ENCODE data around the gene ULK4.
"Not testable (repeated sequence)": the region's sequence is repeated elsewhere in the genome, so short reads cannot be mapped to it uniquely, and the experiment has no call there.

ULK4 gene

DNA sequence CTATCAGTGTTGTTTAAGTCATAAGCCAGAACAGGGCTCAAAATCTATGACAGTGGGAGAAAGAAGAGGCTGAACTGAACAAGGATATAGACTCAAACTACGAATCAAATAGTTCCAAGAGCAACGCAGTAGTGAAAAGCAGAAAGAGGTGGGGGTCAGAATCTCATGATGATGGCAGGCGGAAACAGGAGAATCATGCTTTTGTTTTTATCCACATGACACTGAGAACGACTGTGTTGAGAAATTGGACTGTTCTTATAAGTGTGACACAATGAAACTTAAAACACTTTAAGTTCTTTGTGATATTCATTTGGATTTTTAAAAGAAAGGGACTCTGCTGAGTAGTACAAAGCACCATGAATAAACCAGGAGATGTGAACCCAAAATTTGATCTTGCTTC, 309.4 kb downstream of the ULK4 start:
- no peak for DNase-seq (ENCODE audit: low read depth)
- TF ChIP-seq, protein P1, sequence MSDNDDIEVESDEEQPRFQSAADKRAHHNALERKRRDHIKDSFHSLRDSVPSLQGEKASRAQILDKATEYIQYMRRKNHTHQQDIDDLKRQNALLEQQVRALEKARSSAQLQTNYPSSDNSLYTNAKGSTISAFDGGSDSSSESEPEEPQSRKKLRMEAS (IDR thresholded peaks at IDR 0.05; ENCODE audit: low read depth, low read length), result no peak
- TF ChIP-seq, protein P2, sequence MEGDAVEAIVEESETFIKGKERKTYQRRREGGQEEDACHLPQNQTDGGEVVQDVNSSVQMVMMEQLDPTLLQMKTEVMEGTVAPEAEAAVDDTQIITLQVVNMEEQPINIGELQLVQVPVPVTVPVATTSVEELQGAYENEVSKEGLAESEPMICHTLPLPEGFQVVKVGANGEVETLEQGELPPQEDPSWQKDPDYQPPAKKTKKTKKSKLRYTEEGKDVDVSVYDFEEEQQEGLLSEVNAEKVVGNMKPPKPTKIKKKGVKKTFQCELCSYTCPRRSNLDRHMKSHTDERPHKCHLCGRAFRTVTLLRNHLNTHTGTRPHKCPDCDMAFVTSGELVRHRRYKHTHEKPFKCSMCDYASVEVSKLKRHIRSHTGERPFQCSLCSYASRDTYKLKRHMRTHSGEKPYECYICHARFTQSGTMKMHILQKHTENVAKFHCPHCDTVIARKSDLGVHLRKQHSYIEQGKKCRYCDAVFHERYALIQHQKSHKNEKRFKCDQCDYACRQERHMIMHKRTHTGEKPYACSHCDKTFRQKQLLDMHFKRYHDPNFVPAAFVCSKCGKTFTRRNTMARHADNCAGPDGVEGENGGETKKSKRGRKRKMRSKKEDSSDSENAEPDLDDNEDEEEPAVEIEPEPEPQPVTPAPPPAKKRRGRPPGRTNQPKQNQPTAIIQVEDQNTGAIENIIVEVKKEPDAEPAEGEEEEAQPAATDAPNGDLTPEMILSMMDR (IDR thresholded peaks at IDR 0.05; ENCODE audit: low read depth, low read length), result no peak
- TF ChIP-seq MYC (IDR thresholded peaks at IDR 0.05; ENCODE audit: low read depth, low read length) (no peak), POLR2A (IDR thresholded peaks at IDR 0.05; ENCODE audit: extremely low read depth, insufficient read length) (no peak)
- no peak overlapping the region for H3K4me3 ChIP-seq (ENCODE audit: low read depth, low read length)

DNA sequence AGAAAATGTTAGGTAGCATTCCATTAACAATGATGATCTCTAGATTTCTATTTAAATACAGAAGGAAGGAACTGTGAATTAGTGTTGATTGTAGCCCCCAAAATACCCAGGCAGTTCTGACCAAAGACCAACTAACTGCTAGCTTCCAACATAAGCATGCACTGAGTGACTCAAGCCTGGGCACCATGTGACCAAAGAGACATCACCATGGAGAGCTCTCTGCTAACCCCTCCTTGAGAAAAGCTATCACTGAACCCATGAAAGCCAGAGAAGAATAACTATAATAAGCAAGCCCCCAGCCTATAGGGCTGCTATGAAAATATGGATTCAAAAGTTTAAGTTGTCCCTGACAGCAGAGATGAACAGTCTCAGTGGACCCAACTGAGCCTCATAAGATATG, 310.2 kb downstream of the ULK4 start:
- TF ChIP-seq MYC (IDR thresholded peaks at IDR 0.05; ENCODE audit: low read depth, low read length) (no peak), POLR2A (IDR thresholded peaks at IDR 0.05; ENCODE audit: extremely low read depth, insufficient read length) (no peak)
- TF ChIP-seq, protein P1 (IDR thresholded peaks at IDR 0.05; ENCODE audit: low read depth, low read length), result no peak
- TF ChIP-seq, protein P2 (IDR thresholded peaks at IDR 0.05; ENCODE audit: low read depth, low read length), result no peak
- no peak overlapping the region for H3K4me3 ChIP-seq (ENCODE audit: low read depth, low read length)
- DNase-seq (ENCODE audit: low read depth), result no peak

DNA sequence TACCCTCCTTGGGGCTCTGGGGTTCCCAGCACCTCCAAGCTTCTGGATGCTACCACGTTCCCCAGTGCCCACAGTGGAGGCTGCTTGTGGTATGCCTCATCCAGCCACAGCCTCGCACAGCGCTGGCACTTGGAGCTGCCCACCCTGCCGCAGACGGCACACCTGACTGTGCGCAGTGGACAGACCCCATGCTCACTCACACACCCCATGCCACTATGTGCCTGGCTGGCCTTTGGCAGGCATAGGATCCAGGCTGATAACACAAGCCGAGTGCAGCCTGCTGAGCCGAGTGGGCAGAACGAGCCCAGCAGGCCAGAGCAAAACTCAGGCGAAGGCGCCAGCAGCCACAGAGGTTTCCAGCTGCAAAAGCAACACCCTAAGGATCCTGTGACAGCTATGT, 311.5 kb downstream of the ULK4 start:
- no peak overlapping the region for H3K4me3 ChIP-seq (ENCODE audit: low read depth, low read length)
- no peak for DNase-seq (ENCODE audit: low read depth)
- TF ChIP-seq POLR2A (IDR thresholded peaks at IDR 0.05; ENCODE audit: extremely low read depth, insufficient read length), result no peak
- no peak for TF ChIP-seq MYC (IDR thresholded peaks at IDR 0.05; ENCODE audit: low read depth, low read length)
- TF ChIP-seq, protein P1 (IDR thresholded peaks at IDR 0.05; ENCODE audit: low read depth, low read length), result no peak
- TF ChIP-seq, protein P2 (IDR thresholded peaks at IDR 0.05; ENCODE audit: low read depth, low read length), result no peak

DNA sequence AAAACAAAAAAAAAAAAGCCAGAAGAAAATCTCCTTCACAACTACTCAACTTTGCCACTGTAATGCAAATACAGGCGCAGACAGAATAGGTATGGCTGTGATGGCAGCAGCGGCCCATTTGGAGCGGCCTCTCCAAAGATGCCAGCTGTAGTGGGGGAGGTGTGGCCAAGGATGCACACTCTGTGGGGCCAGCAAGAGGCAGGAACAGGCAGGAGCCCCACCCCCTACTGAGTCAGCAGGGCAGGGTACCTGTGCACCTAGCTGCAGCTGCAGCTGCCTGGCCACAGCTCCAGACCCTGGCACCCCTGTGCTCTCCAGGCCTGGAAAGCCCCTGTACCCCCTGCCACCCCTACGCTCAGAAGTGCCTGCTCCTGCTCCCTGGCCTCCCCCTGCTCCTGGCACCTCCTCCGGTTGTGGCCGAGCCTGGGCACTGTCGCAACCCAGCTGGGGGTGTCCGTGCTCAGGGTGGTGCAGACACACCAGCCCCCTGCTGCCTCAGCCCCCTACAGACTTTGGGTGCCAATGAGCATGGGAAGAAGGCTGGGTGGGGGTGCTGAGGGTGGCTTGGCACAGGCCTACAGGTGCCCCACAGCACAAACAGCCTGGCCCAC, 312.7 kb downstream of the ULK4 start:
- TF ChIP-seq, protein P1 (IDR thresholded peaks at IDR 0.05; ENCODE audit: low read depth, low read length), result no peak
- TF ChIP-seq POLR2A (IDR thresholded peaks at IDR 0.05; ENCODE audit: extremely low read depth, insufficient read length) (no peak), MYC (IDR thresholded peaks at IDR 0.05; ENCODE audit: low read depth, low read length) (no peak)
- TF ChIP-seq, protein P2 (IDR thresholded peaks at IDR 0.05; ENCODE audit: low read depth, low read length), result no peak
- no peak overlapping the region for H3K4me3 ChIP-seq (ENCODE audit: low read depth, low read length)
- DNase-seq (ENCODE audit: low read depth), result no peak

DNA sequence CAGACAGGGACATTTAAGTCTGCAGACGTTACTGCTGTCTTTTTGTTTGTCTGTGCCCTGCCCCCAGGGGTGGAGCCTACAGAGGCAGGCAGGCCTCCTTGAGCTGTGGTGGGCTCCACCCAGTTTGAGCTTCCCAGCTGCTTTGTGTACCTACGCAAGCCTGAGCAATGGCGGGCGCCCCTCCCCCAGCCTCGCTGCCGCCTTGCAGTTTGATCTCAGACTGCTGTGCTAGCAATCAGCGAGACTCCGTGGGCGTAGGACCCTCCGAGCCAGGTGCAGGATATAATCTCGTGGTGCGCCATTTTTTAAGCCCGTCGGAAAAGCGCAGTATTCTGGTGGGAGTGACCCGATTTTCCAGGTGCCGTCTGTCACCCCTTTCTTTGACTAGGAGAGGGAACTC, 314.2 kb downstream of the ULK4 start:
- H3K4me3 ChIP-seq (ENCODE audit: low read depth, low read length); DNase-seq (ENCODE audit: low read depth): not testable (repeated sequence)

DNA sequence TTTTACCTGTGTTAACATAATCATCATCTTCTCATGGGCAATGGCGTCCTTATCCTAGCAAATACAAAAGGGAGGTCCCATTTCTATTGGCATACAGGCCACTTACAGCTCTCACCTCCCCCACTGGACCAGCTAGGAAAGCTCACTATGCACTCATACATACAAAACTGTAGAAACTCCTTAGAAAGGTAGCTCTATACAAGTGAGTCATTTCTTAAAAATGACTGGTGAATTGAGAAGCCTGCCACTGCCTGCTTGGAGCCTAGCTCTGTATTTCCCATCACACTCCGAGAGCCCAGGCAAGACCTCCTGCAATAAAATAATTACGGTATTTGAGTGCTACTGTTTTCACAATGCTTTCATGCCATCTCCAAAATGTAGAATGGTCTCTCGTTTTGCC, 321.8 kb downstream of the ULK4 start:
- H3K4me3 ChIP-seq (ENCODE audit: low read depth, low read length), result no peak overlapping the region
- DNase-seq (ENCODE audit: low read depth), result no peak
- TF ChIP-seq, protein P1 (IDR thresholded peaks at IDR 0.05; ENCODE audit: low read depth, low read length), result no peak

DNA sequence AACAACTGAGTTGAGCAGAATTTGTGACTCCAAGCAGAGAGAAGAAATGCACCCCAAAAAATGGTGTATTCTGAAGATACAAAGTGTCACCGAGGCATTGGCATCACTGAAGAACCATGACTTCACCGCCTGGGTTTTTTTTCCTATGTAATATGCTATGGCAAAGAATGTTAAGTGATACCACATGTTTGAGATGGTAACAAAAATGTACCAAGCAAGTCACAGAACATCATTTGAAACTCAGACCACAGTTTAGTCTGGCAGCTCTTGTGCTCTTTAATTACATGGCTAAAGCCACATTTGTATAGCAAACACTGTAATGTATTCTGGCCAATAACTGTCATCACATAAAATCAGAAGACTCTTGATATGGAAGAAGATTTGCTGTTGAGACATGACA, 323.5 kb downstream of the ULK4 start:
- DNase-seq (ENCODE audit: low read depth), result no peak
- H3K4me3 ChIP-seq (ENCODE audit: low read depth, low read length), result no peak overlapping the region
- TF ChIP-seq POLR2A (IDR thresholded peaks at IDR 0.05; ENCODE audit: extremely low read depth, insufficient read length), result no peak
- no peak for TF ChIP-seq MYC (IDR thresholded peaks at IDR 0.05; ENCODE audit: low read depth, low read length)
- TF ChIP-seq, protein P1 (IDR thresholded peaks at IDR 0.05; ENCODE audit: low read depth, low read length), result no peak
- TF ChIP-seq, protein P2 (IDR thresholded peaks at IDR 0.05; ENCODE audit: low read depth, low read length), result no peak

Measured in NB4 (cell line).